ENCODE measurements around the gene NHS.

DNA sequence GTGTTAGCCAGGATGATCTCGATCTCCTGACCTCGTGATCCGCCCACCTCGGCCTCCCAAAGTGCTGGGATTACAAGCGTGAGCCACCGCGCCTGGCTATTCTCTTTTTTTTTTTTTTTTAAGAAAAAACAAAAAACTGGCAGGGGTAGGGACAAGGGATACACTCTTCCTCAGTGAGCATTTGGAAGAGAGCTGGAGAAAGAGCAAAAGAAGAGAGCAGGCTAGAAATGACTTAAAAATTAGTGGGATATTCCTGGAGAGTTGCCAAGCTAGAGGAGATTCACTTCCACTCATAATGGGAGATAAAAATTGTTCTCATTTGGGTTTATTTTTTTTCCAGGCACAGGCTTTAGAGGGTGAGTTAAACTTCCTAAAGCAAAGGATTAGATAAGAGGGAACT lies 222.3 kb downstream of the NHS start:
- TF ChIP-seq EP300 (IDR thresholded peaks at IDR 0.05) (no peak), CTCF (IDR thresholded peaks at IDR 0.05) (no peak), POLR2AphosphoS5 (IDR thresholded peaks at IDR 0.05) (no peak), POLR2A (IDR thresholded peaks at IDR 0.05; ENCODE audit: low read depth) (no peak)

Measured in esophagus muscularis mucosa (tissue), 4 donors.